Duodenal mucosa (tissue), 2 donors: ENCODE measurements around the gene CD3D.
"Not testable (repeated sequence)": the region's sequence is repeated elsewhere in the genome, so short reads cannot be mapped to it uniquely, and the experiment has no call there.

Source experiments
- H3K27ac ChIP-seq: one replicate; pipeline ENCODE4 v1.7.0; 2013; ENCODE audit warnings: low read depth, low read length
- H3K27me3 ChIP-seq, 2 donors: one replicate each; pipeline ENCODE4 v1.7.0; 2013; ENCODE audit warnings: low read length in 2 of 2, control low read depth in 1 of 2; ENCODE audit not compliant: insufficient read depth in 2 of 2, control insufficient read depth in 1 of 2
- H3K36me3 ChIP-seq, 2 donors: one replicate each; pipeline ENCODE4 v1.7.0; 2013; ENCODE audit warnings: low read length in 2 of 2, control low read depth in 1 of 2; ENCODE audit not compliant: insufficient read depth in 2 of 2, control insufficient read depth in 1 of 2
- H3K4me1 ChIP-seq, 2 donors: one replicate each; pipeline ENCODE4 v1.7.0; 2013; ENCODE audit warnings: low read length in 2 of 2, control low read depth in 1 of 2; ENCODE audit not compliant: insufficient read depth in 2 of 2, control insufficient read depth in 1 of 2
- H3K4me3 ChIP-seq, 2 donors: one replicate each; pipeline ENCODE4 v1.7.0; 2013; ENCODE audit warnings: low read length in 2 of 2, low read depth in 1 of 2
- H3K9ac ChIP-seq, 2 donors: one replicate each; pipeline ENCODE4 v1.7.0; 2013; ENCODE audit warnings: low read length in 2 of 2, low read depth in 1 of 2
- H3K9me3 ChIP-seq, 2 donors: one replicate each; pipeline ENCODE4 v1.7.0; 2013; ENCODE audit warnings: low read length in 2 of 2, control low read depth in 1 of 2; ENCODE audit not compliant: control insufficient read depth in 1 of 2

The CD3D gene

GRCh38 chr11:118319337-118319707 lies 23.2 kb downstream of the CD3D start:
- no peak overlapping the region for H3K9ac ChIP-seq
- no peak overlapping the region for H3K4me3 ChIP-seq
- H3K27me3 ChIP-seq: no peaks in the 10 kb centered on the region
- H3K9me3 ChIP-seq: no peaks in the 10 kb centered on the region
- peaks cover 41 to 44% of the 10 kb centered on the region in 2 donors for H3K4me1 ChIP-seq
- no peak overlapping the region for H3K27ac ChIP-seq
- H3K36me3 ChIP-seq: no peaks in the 10 kb centered on the region

- Histone ChIP-seq H3K9me3 (no peaks in the 10 kb centered on the region), H3K36me3 (no peaks in the 10 kb centered on the region), H3K27me3 (no peaks in the 10 kb centered on the region), H3K9ac (no peak overlapping the region), H3K27ac (no peak overlapping the region), H3K4me1 (peaks cover 41 to 44% of the 10 kb centered on the region in 2 donors), H3K4me3 (no peak overlapping the region)
Observed at GRCh38 chr11:118318581-118319336, 23.7 kb downstream of the CD3D start.

GRCh38 chr11:118318124-118318523 lies 24.4 kb downstream of the CD3D start:
- Histone ChIP-seq H3K4me3 (no peak overlapping the region), H3K9me3 (no peaks in the 10 kb centered on the region), H3K4me1 (peaks cover 41 to 44% of the 10 kb centered on the region in 2 donors), H3K36me3 (no peaks in the 10 kb centered on the region), H3K27me3 (no peaks in the 10 kb centered on the region), H3K27ac (no peak overlapping the region), H3K9ac (no peak overlapping the region)

GRCh38 chr11:118314988-118315411 lies 27.5 kb downstream of the CD3D start:
- Histone ChIP-seq H3K27me3 (no peaks in the 10 kb centered on the region), H3K27ac (no peak overlapping the region), H3K4me3 (no peak overlapping the region), H3K9me3 (no peaks in the 10 kb centered on the region), H3K4me1 (peaks cover 35% of the 10 kb centered on the region in 2 donors), H3K9ac (no peak overlapping the region), H3K36me3 (no peaks in the 10 kb centered on the region)

- H3K9me3 ChIP-seq: no peaks in the 10 kb centered on the region
- no peaks in the 10 kb centered on the region for H3K27me3 ChIP-seq
- H3K9ac ChIP-seq: no peak overlapping the region
Observed at GRCh38 chr11:118313242-118313641, 29.3 kb downstream of the CD3D start.

GRCh38 chr11:118312328-118312727 lies 30.2 kb downstream of the CD3D start:
- H3K9ac ChIP-seq: no peak overlapping the region
- H3K4me1 ChIP-seq: peaks cover 23 to 25% of the 10 kb centered on the region in 2 donors
- H3K27me3 ChIP-seq: no peaks in the 10 kb centered on the region
- no peaks in the 10 kb centered on the region for H3K36me3 ChIP-seq
- no peak overlapping the region for H3K4me3 ChIP-seq
- H3K9me3 ChIP-seq: no peaks in the 10 kb centered on the region
- H3K27ac ChIP-seq: no peak overlapping the region

More at GRCh38 chr11:118313242-118313641, 29.3 kb downstream of the CD3D start:
- H3K4me1 ChIP-seq: peaks cover 26% of the 10 kb centered on the region in 2 donors
- H3K27ac ChIP-seq: no peak overlapping the region
- H3K36me3 ChIP-seq: no peaks in the 10 kb centered on the region
- no peak overlapping the region for H3K4me3 ChIP-seq

GRCh38 chr11:118311518-118311917 lies 31.0 kb downstream of the CD3D start:
- Histone ChIP-seq H3K4me3 (no peak overlapping the region), H3K36me3 (no peaks in the 10 kb centered on the region), H3K4me1 (peaks cover 17% of the 10 kb centered on the region in 2 donors), H3K9ac (no peak overlapping the region), H3K27ac (no peak overlapping the region), H3K27me3 (no peaks in the 10 kb centered on the region), H3K9me3 (no peaks in the 10 kb centered on the region)

GRCh38 chr11:118310781-118311485 lies 31.6 kb downstream of the CD3D start:
- H3K9me3 ChIP-seq: no peaks in the 10 kb centered on the region
- H3K27ac ChIP-seq: no peak overlapping the region
- H3K4me1 ChIP-seq: peaks cover 11% of the 10 kb centered on the region in 2 donors
- no peak overlapping the region for H3K4me3 ChIP-seq
- H3K36me3 ChIP-seq: no peaks in the 10 kb centered on the region
- no peaks in the 10 kb centered on the region for H3K27me3 ChIP-seq
- H3K9ac ChIP-seq: no peak overlapping the region

- Histone ChIP-seq H3K4me3 (no peak overlapping the region), H3K9me3 (no peaks in the 10 kb centered on the region), H3K27ac (no peak overlapping the region), H3K27me3 (no peaks in the 10 kb centered on the region), H3K9ac (no peak overlapping the region), H3K36me3 (no peaks in the 10 kb centered on the region), H3K4me1 (peaks cover 5% of the 10 kb centered on the region in 2 donors)
Observed at GRCh38 chr11:118310271-118310670, 32.2 kb downstream of the CD3D start.

- not testable (repeated sequence) for H3K4me1 ChIP-seq, H3K27me3 ChIP-seq, H3K9me3 ChIP-seq, H3K9ac ChIP-seq, H3K27ac ChIP-seq, H3K4me3 ChIP-seq, H3K36me3 ChIP-seq
Observed at GRCh38 chr11:118308995-118309528, 33.4 kb downstream of the CD3D start.
